ENCODE measurements around the gene ZNF33B. TPM values are rescaled to one million over a fixed set of nuclear protein-coding genes. Genes with fewer than 3 reads are reported as not detected.
A peak's percentile ranks its signal among the peaks of the same experiment; 100 is the strongest.

The ZNF33B gene
- total and polyA plus RNA-seq, 8 donors: 18.9 to 83.8 (median 57.7) TPM

- Histone ChIP-seq H3K27me3 (no peaks in the 10 kb centered on the region), H3K9me3 (no peaks in the 10 kb centered on the region), H3K4me3 (no peak overlapping the region), H3K36me3 (no peaks in the 10 kb centered on the region), H3K4me1 (peaks cover 9 to 16% (median 12%) of the 10 kb centered on the region in 3 donors), H3K27ac (peak overlapping the region in 3 of 4 donors; percentile 14 to 65 (median 62))
- ATAC-seq (peak; percentile 58 to 81 (median 69)), DNase-seq (no peak), FAIRE-seq (no peak)
- TF ChIP-seq, protein P1, sequence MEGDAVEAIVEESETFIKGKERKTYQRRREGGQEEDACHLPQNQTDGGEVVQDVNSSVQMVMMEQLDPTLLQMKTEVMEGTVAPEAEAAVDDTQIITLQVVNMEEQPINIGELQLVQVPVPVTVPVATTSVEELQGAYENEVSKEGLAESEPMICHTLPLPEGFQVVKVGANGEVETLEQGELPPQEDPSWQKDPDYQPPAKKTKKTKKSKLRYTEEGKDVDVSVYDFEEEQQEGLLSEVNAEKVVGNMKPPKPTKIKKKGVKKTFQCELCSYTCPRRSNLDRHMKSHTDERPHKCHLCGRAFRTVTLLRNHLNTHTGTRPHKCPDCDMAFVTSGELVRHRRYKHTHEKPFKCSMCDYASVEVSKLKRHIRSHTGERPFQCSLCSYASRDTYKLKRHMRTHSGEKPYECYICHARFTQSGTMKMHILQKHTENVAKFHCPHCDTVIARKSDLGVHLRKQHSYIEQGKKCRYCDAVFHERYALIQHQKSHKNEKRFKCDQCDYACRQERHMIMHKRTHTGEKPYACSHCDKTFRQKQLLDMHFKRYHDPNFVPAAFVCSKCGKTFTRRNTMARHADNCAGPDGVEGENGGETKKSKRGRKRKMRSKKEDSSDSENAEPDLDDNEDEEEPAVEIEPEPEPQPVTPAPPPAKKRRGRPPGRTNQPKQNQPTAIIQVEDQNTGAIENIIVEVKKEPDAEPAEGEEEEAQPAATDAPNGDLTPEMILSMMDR (IDR thresholded peaks at IDR 0.05): no peak
- intact Hi-C loops (cut with DNase I): no loop called here
- 19 to 20% methylated on average over 2 of the region's 2 CpGs for WGBS, 2 donors
These were observed 14.5 kb upstream of the ZNF33B start for GRCh38 chr10:42652858-42653257.

- ATAC-seq (no peak), DNase-seq (no peak), FAIRE-seq (no peak)
- peaks cover 20 to 24% (median 21%) of the 10 kb centered on the region in 3 donors for H3K4me1 ChIP-seq
- no peak overlapping the region for H3K4me3 ChIP-seq
- no peaks in the 10 kb centered on the region for H3K9me3 ChIP-seq
- intact Hi-C loops (cut with DNase I): no loop called here
- H3K27ac ChIP-seq: no peak overlapping the region
- no peaks in the 10 kb centered on the region for H3K27me3 ChIP-seq
- WGBS, 2 donors: 87 to 90% methylated on average over 4 of the region's 4 CpGs
- TF ChIP-seq, protein P1 (IDR thresholded peaks at IDR 0.05): no peak
- no peaks in the 10 kb centered on the region for H3K36me3 ChIP-seq
These were observed 12.0 kb upstream of the ZNF33B start for GRCh38 chr10:42650374-42650773.

GRCh38 chr10:42648512-42648911 is 10.1 kb upstream of the ZNF33B start:
- Histone ChIP-seq H3K27me3 (no peaks in the 10 kb centered on the region), H3K36me3 (no peaks in the 10 kb centered on the region), H3K4me1 (peaks cover 19 to 20% (median 20%) of the 10 kb centered on the region in 3 donors), H3K27ac (no peak overlapping the region), H3K9me3 (no peaks in the 10 kb centered on the region), H3K4me3 (no peak overlapping the region)
- no peak for FAIRE-seq
- intact Hi-C loops (cut with DNase I): no loop called here
- TF ChIP-seq, protein P1 (IDR thresholded peaks at IDR 0.05): no peak
- ATAC-seq: no peak
- WGBS, 2 donors: 77 to 89% methylated on average over 2 of the region's 2 CpGs
- no peak for DNase-seq

DNA sequence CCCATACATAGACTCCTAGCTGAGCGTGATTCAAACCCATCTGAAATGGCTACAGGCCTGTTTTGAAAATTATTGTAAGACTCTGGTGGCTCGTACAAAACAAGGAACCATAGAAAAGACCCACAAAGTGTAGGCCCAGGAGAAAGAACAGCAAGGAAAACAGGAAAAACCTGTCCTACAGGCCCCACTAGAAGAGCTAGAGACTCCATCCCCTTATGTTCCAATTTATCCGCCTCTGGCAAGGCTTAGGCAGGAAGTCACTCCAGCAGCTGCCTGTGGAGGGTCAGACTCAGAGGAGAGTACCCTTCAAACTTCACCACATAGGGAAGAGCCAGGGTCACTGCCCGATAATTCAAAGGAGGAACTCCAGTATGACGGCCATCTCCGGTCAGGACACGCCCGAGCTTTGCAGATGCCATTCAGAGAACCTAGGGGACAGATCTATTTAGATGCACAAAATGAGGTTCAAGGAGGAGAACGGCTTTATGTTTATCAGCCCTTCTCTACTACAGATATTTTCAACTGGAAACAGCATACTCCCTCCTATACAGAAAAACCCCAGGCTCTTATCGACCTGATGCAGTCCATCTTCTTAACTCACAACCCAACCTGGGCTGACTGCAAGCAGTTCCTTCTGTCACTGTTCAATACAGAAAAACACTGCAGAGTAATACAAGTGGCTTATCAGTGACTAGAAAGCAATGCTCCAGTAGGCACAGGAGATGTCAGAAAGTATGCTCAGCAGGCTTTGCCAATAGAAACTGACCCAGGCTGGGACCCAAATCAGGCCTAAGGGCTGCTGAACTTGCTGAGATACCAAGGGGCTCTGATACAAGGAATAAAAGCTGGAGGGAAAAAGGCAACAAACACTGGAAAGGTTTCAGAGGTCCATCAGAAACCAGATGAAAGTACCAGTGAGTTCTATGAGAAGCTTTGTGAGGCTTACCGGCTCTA is 8.6 kb upstream of the ZNF33B start:
- Histone ChIP-seq H3K9me3 (no peaks in the 10 kb centered on the region), H3K27me3 (no peaks in the 10 kb centered on the region), H3K36me3 (no peaks in the 10 kb centered on the region), H3K4me3 (no peak overlapping the region), H3K27ac (peak overlapping the region in 3 of 4 donors; percentile 28 to 78 (median 74)), H3K4me1 (peaks cover 9 to 29% (median 13%) of the 10 kb centered on the region in 3 donors)
- DNase-seq (peak in 3 of 6 donors; percentile 29 to 65 (median 48)), FAIRE-seq (no peak), ATAC-seq (peak; percentile 54 to 75 (median 70))
- 60 to 65% methylated on average over 11 of the region's 11 CpGs for WGBS, 2 donors
- intact Hi-C loops (cut with DNase I): no loop called here
- TF ChIP-seq, protein P1 (IDR thresholded peaks at IDR 0.05): no peak

All from pancreas (tissue), 10 donors.